Activated naive CD4-positive, alpha-beta T cell (primary cell): ENCODE results near the gene FBXL17.

Experiments used
- DNase-seq, 4 experiments: peaks; one replicate each; lab custom pipeline; 2025; lab: John Stamatoyannopoulos, UW

The FBXL17 gene

GRCh38 chr5:107858788-107859187, 523.1 kb downstream of the FBXL17 start:
- no peak for DNase-seq

- DNase-seq: no peak
Measured at GRCh38 chr5:107858324-107858723, 523.6 kb downstream of the FBXL17 start.

- DNase-seq: no peak
Measured at GRCh38 chr5:107857785-107858184, 524.1 kb downstream of the FBXL17 start.

- DNase-seq: no peak
Measured at GRCh38 chr5:107855171-107855570, 526.7 kb downstream of the FBXL17 start.

- DNase-seq: no peak
Measured at GRCh38 chr5:107853696-107854095, 528.2 kb downstream of the FBXL17 start.

GRCh38 chr5:107853031-107853430, 528.9 kb downstream of the FBXL17 start:
- no peak for DNase-seq

- no peak for DNase-seq
Measured at GRCh38 chr5:107849118-107849517, 532.8 kb downstream of the FBXL17 start.

GRCh38 chr5:107840592-107840991, 541.3 kb downstream of the FBXL17 start:
- DNase-seq: no peak

GRCh38 chr5:107840161-107840560, 541.7 kb downstream of the FBXL17 start:
- DNase-seq: no peak

GRCh38 chr5:107835096-107835495, 546.8 kb downstream of the FBXL17 start:
- DNase-seq: no peak

- no peak for DNase-seq
Measured at GRCh38 chr5:107832746-107833145, 549.2 kb downstream of the FBXL17 start.

- no peak for DNase-seq
Measured at GRCh38 chr5:107831612-107832395, 550.1 kb downstream of the FBXL17 start.

GRCh38 chr5:107830750-107831149, 551.1 kb downstream of the FBXL17 start:
- no peak for DNase-seq

GRCh38 chr5:107826311-107827000, 555.4 kb downstream of the FBXL17 start:
- no peak for DNase-seq

- DNase-seq: no peak
Measured at GRCh38 chr5:107824821-107825220, 557.1 kb downstream of the FBXL17 start.

GRCh38 chr5:107821288-107821687, 560.6 kb downstream of the FBXL17 start:
- DNase-seq: no peak

GRCh38 chr5:107820429-107820828, 561.5 kb downstream of the FBXL17 start:
- no peak for DNase-seq

GRCh38 chr5:107817951-107818350, 563.9 kb downstream of the FBXL17 start:
- DNase-seq: no peak

GRCh38 chr5:107817436-107817835, 564.5 kb downstream of the FBXL17 start:
- no peak for DNase-seq

- DNase-seq: no peak
Measured at GRCh38 chr5:107815109-107815508, 566.8 kb downstream of the FBXL17 start.

GRCh38 chr5:107814183-107814827, 567.6 kb downstream of the FBXL17 start:
- no peak for DNase-seq

- DNase-seq: no peak
Measured at GRCh38 chr5:107813559-107813958, 568.3 kb downstream of the FBXL17 start.

- no peak for DNase-seq
Measured at GRCh38 chr5:107812570-107813141, 569.2 kb downstream of the FBXL17 start.
